HepG2 (cell line): Measurements from ENCODE around the gene DPT. TPM values are rescaled to one million over a fixed set of nuclear protein-coding genes. Genes with fewer than 3 reads are reported as not detected.

Experiments
- ATAC-seq: fragments of 200-7000 bp; cut with Tn5 transposase; 3 replicates; pipeline ENCODE4 v1.9.1; 2020; ENCODE audit warnings: mild to moderate bottlenecking, moderate library complexity
- BruUV-seq: library from RNA; stranded (reverse); fragments of 400-500 nt; replicated peaks from 2 replicates; lab custom pipeline; 2021; lab: Mats Ljungman, UMichigan
- CTCF ChIA-PET: fragments of 300-600 bp; formaldehyde crosslinking; extraction: SDS; loops from one replicate; lab custom pipeline; 2021; ENCODE audit warnings: low total read pairs, inconsistent platforms, low intra/inter-chr PET ratio; lab: Yijun Ruan, JAX
- POLR2A ChIA-PET: fragments of 350-600 bp; sonication (Branson Sonifier 250); formaldehyde crosslinking; loops from one replicate; lab custom pipeline; 2020; ENCODE audit warnings: antibody characterized with exemption, inconsistent platforms; lab: Yijun Ruan, JAX
- DNase-seq: peaks from one replicate; pipeline ENCODE4 v3.0.0-alpha.2; 2015; ENCODE audit warnings: low spot score
- FAIRE-seq: peaks from 3 replicates; lab custom pipeline; 2011; peaks lifted over from hg19 to GRCh38; lab: Jason Lieb, UNC
- H2AFZ ChIP-seq: one replicate; pipeline ENCODE4 v1.6.1; 2011; ENCODE audit warnings: low read length, inconsistent platforms
- H3K27ac ChIP-seq: fragments of 300-600 bp; 3 replicates; pipeline ENCODE4 v1.8.0; 2011; ENCODE audit warnings: mixed run types, mild to moderate bottlenecking, mixed read lengths, low read length, inconsistent platforms; ENCODE audit not compliant: insufficient read depth; ENCODE audit errors: extremely low read length
- H3K27me3 ChIP-seq, 2 experiments: fragments of 200-600 bp in 1 of 2; 2 replicates in 1 of 2; 3 replicates in 1 of 2; pipeline versions ENCODE4 v1.6.0 to v1.8.0; 2011; ENCODE audit warnings: low read length in 2 of 2, mild to moderate bottlenecking in 2 of 2, moderate library complexity in 2 of 2, inconsistent platforms in 1 of 2; ENCODE audit not compliant: insufficient read depth in 2 of 2, control insufficient read depth in 1 of 2
- H3K36me3 ChIP-seq, 2 experiments: fragments of 200-600 bp in 1 of 2; replicated peaks in 1 of 2; 2 replicates in 1 of 2; 3 replicates in 1 of 2; pipeline versions ENCODE4 v1.5.1 to v1.8.0; 2011; ENCODE audit warnings: low read length in 2 of 2, inconsistent platforms in 1 of 2; ENCODE audit not compliant: insufficient read depth in 2 of 2, control insufficient read depth in 1 of 2
- H3K4me1 ChIP-seq: 2 replicates; pipeline ENCODE4 v1.5.1; 2012; ENCODE audit warnings: low read length, inconsistent platforms; ENCODE audit not compliant: insufficient read depth
- H3K4me2 ChIP-seq: 2 replicates; pipeline ENCODE4 v1.6.0; 2011; ENCODE audit warnings: low read depth, low read length, inconsistent platforms
- H3K4me3 ChIP-seq, 3 experiments: fragments of 200-600 bp in 1 of 3; sonication (generic), shearing (Covaris generic) in 1 of 3; replicated peaks in 1 of 3; 2 replicates each; pipeline ENCODE4 v1.5.1; 2011 to 2016; ENCODE audit warnings: low read length in 3 of 3, inconsistent platforms in 2 of 3, low read depth in 2 of 3, mild to moderate bottlenecking in 2 of 3, control low read depth in 1 of 3, mixed read lengths in 1 of 3; ENCODE audit not compliant: insufficient read depth in 1 of 3
- H3K79me2 ChIP-seq: one replicate; pipeline ENCODE4 v1.6.1; 2011; ENCODE audit warnings: low read length, inconsistent platforms; ENCODE audit not compliant: insufficient read depth
- H3K9ac ChIP-seq: 2 replicates; pipeline ENCODE4 v1.6.0; 2011; ENCODE audit warnings: mild to moderate bottlenecking, low read depth, low read length, inconsistent platforms; ENCODE audit not compliant: insufficient read depth
- H3K9me3 ChIP-seq: 2 replicates; pipeline ENCODE4 v1.5.1; 2012; ENCODE audit warnings: mild to moderate bottlenecking, low read length
- H4K20me1 ChIP-seq: 2 replicates; pipeline ENCODE4 v1.6.0; 2011; ENCODE audit warnings: inconsistent platforms, mild to moderate bottlenecking, low read length, moderate library complexity; ENCODE audit not compliant: insufficient read depth
- ATAD3A ChIP-seq: sonication (generic); formaldehyde crosslinking; IDR thresholded peaks from 2 replicates; pipeline ENCODE4 v1.4.0; 2020; ENCODE audit warnings: missing genetic modification reagents
- MXD4 ChIP-seq: IDR thresholded peaks from 2 replicates; pipeline ENCODE4 v1.6.1; 2016; ENCODE audit warnings: mild to moderate bottlenecking, missing biosample characterization, missing genetic modification reagents
- ZC3H13 ChIP-seq: sonication (generic); formaldehyde crosslinking; IDR thresholded peaks from 2 replicates; pipeline ENCODE4 v1.8.1; 2023; ENCODE audit warnings: mild to moderate bottlenecking, missing genetic modification reagents, moderate library complexity
- ZNF788 ChIP-seq: sonication (generic); formaldehyde crosslinking; IDR thresholded peaks from 2 replicates; pipeline ENCODE4 v1.5.0; 2020; ENCODE audit warnings: mild to moderate bottlenecking, missing genetic modification reagents, borderline replicate concordance
- WGBS: methylation state at CpG from one replicate; pipeline ENCODE4 v1.1.6; 2017; ENCODE audit warnings: low lambda C conversion rate; 5-methylcytosine and 5-hydroxymethylcytosine counted together
- in situ Hi-C: cut with HindIII; loops from 2 replicates; pipeline ENCODE4 v1.10.0; 2017; ENCODE audit warnings: low pct_unique_long_range_greater_than_20kb; ENCODE audit not compliant: extremely low pct_ligation_motif_present
- intact Hi-C: fragments of 100-400 bp; cut with micrococcal nuclease; formaldehyde crosslinking; loops from one replicate; pipeline ENCODE4 v1.10.0; 2022; ENCODE audit not compliant: unreplicated experiment
- polyA plus RNA-seq, 8 experiments: library from polyadenylated mRNA; depleted of rRNA in 3 of 8; stranded (reverse) in 7 of 8; unstranded in 1 of 8; fragments of >200 nt; fragmentation: Illumina TruSeq in 4 of 8; extraction: Trizol in 4 of 8; gene quantifications; 2 replicates each; pipeline versions ENCODE4 v1.2.1 to v1.2.3, GENCODE V29; 2011 to 2016; ENCODE audit warnings: low read depth in 4 of 8, missing spikeins in 1 of 8, mixed read lengths in 1 of 8; ENCODE audit not compliant: insufficient read depth in 1 of 8
- total RNA-seq, 5 experiments: library from RNA; depleted of rRNA; stranded (reverse); fragments of >200 nt; fragmentation: Illumina TruSeq; extraction: Trizol; gene quantifications; 2 replicates each; pipeline ENCODE4 v1.2.3, GENCODE V29; 2016; ENCODE audit warnings: low read depth in 1 of 5
- TF ChIP-seq, protein P1 (sequence below): sonication (generic); formaldehyde crosslinking; IDR thresholded peaks from 2 replicates; pipeline ENCODE4 v1.4.0; 2020; ENCODE audit warnings: missing genetic modification reagents, mild to moderate bottlenecking, borderline replicate concordance
- TF ChIP-seq, protein P2 (sequence below): sonication (generic); formaldehyde crosslinking; IDR thresholded peaks from 2 replicates; pipeline ENCODE4 v1.4.0; 2020; ENCODE audit warnings: missing genetic modification reagents
- TF ChIP-seq, protein P3 (sequence below): sonication (generic); formaldehyde crosslinking; IDR thresholded peaks from 2 replicates; pipeline ENCODE4 v1.5.0; 2020; ENCODE audit warnings: mild to moderate bottlenecking, missing genetic modification reagents, moderate library complexity

DPT gene
- total and polyA plus RNA-seq, 2 of the 13 experiments (the other 11 are each of a cell fraction or from before 2014, with no cell fraction given), result 0.04 TPM; not detected in 1

DNA sequence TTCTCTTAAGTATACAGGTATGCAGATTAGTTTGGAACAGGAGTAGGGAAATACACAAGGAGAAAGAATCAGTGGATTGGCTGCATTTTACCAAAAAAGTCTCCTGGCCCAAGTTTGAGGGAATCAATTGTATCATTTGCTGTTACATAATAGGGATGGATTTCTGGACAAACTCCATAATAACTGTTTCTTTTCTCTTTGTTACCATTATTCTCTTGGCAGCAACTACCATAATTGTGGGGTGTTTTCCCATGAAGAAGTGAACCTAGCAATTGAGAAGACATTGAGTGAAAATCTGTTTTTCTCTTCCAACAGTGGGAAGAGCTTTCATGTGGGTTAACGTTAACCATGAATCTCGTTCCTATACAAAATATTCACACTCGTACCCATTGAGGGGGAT, 46.4 kb upstream of the DPT start:
- Histone ChIP-seq H3K9ac (no peak overlapping the region), H3K27ac (no peak overlapping the region), H3K4me1 (peaks cover 33% of the 10 kb centered on the region), H3K79me2 (no peaks in the 10 kb centered on the region), H3K9me3 (no peaks in the 10 kb centered on the region), H3K27me3 (no peaks in the 10 kb centered on the region), H2AFZ (no peak overlapping the region), H3K4me3 (no peak overlapping the region), H3K36me3 (no peaks in the 10 kb centered on the region), H4K20me1 (no peaks in the 10 kb centered on the region), H3K4me2 (no peak overlapping the region)
- no peak for FAIRE-seq
- intact Hi-C loops, result no loop called here
- no TSS peak for BruUV-seq
- no peak for DNase-seq
- ChIA-PET POLR2A (no interaction called here), CTCF (no interaction called here)
- ATAC-seq, result no peak
- in situ Hi-C loops, result no loop called here
- WGBS, result 47% methylated on average over 3 of the region's 3 CpGs
- TF ChIP-seq MXD4 (CRISPR knock-in tag) (no peak), ATAD3A (CRISPR knock-in tag) (no peak), ZNF788 (no peak), ZC3H13 (CRISPR knock-in tag) (no peak)
- TF ChIP-seq, protein P1, sequence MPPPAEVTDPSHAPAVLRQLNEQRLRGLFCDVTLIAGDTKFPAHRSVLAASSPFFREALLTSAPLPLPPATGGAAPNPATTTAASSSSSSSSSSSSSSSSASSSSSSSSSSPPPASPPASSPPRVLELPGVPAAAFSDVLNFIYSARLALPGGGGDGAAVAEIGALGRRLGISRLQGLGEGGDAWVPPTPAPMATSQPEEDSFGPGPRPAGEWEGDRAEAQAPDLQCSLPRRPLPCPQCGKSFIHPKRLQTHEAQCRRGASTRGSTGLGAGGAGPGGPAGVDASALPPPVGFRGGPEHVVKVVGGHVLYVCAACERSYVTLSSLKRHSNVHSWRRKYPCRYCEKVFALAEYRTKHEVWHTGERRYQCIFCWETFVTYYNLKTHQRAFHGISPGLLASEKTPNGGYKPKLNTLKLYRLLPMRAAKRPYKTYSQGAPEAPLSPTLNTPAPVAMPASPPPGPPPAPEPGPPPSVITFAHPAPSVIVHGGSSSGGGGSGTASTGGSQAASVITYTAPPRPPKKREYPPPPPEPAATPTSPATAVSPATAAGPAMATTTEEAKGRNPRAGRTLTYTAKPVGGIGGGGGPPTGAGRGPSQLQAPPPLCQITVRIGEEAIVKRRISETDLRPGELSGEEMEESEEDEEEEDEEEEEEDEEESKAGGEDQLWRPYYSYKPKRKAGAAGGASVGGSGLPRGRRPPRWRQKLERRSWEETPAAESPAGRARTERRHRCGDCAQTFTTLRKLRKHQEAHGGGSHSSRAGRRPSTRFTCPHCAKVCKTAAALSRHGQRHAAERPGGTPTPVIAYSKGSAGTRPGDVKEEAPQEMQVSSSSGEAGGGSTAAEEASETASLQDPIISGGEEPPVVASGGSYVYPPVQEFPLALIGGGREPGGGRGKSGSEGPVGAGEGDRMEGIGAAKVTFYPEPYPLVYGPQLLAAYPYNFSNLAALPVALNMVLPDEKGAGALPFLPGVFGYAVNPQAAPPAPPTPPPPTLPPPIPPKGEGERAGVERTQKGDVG (CRISPR knock-in tag), result no peak
- TF ChIP-seq, protein P2, sequence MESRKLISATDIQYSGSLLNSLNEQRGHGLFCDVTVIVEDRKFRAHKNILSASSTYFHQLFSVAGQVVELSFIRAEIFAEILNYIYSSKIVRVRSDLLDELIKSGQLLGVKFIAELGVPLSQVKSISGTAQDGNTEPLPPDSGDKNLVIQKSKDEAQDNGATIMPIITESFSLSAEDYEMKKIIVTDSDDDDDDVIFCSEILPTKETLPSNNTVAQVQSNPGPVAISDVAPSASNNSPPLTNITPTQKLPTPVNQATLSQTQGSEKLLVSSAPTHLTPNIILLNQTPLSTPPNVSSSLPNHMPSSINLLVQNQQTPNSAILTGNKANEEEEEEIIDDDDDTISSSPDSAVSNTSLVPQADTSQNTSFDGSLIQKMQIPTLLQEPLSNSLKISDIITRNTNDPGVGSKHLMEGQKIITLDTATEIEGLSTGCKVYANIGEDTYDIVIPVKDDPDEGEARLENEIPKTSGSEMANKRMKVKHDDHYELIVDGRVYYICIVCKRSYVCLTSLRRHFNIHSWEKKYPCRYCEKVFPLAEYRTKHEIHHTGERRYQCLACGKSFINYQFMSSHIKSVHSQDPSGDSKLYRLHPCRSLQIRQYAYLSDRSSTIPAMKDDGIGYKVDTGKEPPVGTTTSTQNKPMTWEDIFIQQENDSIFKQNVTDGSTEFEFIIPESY (CRISPR knock-in tag), result no peak
- TF ChIP-seq, protein P3, sequence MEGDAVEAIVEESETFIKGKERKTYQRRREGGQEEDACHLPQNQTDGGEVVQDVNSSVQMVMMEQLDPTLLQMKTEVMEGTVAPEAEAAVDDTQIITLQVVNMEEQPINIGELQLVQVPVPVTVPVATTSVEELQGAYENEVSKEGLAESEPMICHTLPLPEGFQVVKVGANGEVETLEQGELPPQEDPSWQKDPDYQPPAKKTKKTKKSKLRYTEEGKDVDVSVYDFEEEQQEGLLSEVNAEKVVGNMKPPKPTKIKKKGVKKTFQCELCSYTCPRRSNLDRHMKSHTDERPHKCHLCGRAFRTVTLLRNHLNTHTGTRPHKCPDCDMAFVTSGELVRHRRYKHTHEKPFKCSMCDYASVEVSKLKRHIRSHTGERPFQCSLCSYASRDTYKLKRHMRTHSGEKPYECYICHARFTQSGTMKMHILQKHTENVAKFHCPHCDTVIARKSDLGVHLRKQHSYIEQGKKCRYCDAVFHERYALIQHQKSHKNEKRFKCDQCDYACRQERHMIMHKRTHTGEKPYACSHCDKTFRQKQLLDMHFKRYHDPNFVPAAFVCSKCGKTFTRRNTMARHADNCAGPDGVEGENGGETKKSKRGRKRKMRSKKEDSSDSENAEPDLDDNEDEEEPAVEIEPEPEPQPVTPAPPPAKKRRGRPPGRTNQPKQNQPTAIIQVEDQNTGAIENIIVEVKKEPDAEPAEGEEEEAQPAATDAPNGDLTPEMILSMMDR (CRISPR knock-in tag), result no peak
